Measurements from ENCODE around the gene ARMC6. TPM values are rescaled to one million over a fixed set of nuclear protein-coding genes. Genes with fewer than 3 reads are reported as not detected.

Gene ARMC6
- total RNA-seq, 4 donors from 2014 or later: 28.3 to 32.0 (median 28.7) TPM

DNA sequence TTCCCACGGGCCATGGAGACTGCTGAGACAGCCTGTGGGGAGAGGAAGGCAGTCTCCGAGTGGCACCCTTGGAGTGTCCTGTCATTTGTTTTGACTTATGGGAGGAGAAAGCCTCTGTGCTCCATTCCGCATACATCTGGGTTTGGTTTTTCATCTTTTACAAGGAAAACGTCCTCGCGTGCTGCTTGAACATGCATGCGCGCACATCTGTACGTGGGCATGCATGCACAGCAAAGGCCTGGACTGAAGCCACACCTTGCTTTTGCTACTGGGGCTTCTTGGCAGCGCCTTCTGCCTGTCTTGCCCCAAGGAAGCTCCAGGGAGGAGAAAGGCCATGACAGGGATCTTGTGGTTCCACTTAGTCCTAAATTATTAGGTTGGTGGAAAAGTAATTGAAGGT, 44.1 kb upstream of the ARMC6 start:
- Histone ChIP-seq H3K27me3 (peaks cover 0 to 28% (median 0%) of the 10 kb centered on the region in 4 donors), H3K36me3 (peaks cover 0 to 42% (median 14%) of the 10 kb centered on the region in 3 donors), H3K27ac (no peak overlapping the region), H3K4me1 (peaks cover 0 to 38% (median 6%) of the 10 kb centered on the region in 3 donors), H3K4me3 (no peak overlapping the region), H3K9me3 (no peaks in the 10 kb centered on the region)
- TF ChIP-seq, protein P1, sequence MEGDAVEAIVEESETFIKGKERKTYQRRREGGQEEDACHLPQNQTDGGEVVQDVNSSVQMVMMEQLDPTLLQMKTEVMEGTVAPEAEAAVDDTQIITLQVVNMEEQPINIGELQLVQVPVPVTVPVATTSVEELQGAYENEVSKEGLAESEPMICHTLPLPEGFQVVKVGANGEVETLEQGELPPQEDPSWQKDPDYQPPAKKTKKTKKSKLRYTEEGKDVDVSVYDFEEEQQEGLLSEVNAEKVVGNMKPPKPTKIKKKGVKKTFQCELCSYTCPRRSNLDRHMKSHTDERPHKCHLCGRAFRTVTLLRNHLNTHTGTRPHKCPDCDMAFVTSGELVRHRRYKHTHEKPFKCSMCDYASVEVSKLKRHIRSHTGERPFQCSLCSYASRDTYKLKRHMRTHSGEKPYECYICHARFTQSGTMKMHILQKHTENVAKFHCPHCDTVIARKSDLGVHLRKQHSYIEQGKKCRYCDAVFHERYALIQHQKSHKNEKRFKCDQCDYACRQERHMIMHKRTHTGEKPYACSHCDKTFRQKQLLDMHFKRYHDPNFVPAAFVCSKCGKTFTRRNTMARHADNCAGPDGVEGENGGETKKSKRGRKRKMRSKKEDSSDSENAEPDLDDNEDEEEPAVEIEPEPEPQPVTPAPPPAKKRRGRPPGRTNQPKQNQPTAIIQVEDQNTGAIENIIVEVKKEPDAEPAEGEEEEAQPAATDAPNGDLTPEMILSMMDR (IDR thresholded peaks at IDR 0.05): no peak
- no peak for TF ChIP-seq POLR2A (IDR thresholded peaks at IDR 0.05)
- intact Hi-C loops (cut with DNase I): no loop called here
- WGBS, 2 donors: 53 to 66% methylated on average over 7 to 9 of the region's 10 CpGs
- DNase-seq: no peak

DNA sequence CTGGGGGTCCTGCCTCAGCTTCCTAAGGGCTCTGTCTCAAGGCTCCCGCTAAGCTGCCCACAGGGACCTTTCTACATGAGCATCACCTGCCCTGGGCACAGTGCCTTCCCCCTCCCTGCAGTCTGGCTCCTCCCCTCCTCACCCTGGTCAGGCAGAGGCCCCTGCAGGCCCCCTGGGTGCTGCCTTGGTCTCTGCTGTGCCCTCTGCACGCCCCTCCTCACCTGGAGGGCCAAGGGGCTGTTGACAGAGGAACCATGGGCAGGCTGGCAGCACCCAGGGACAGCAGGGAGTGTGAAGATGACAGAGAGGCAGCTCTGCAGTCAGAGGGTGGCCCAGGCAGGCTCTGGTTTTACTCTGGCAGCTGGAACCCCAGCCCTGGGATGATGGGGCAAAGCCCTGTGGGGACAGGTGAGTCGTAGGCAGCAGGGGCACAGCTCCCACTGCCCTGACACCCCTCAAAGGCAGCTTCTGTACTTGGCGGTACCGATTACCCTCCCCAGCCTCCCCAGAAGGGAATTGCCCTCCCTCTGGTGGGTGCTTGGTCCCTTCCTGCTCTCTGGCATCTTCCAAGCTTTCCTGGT, 43.2 kb upstream of the ARMC6 start:
- TF ChIP-seq, protein P1 (IDR thresholded peaks at IDR 0.05): no peak
- TF ChIP-seq POLR2A (IDR thresholded peaks at IDR 0.05): no peak
- no peaks in the 10 kb centered on the region for H3K9me3 ChIP-seq
- WGBS, 2 donors: 63% methylated on average over 2 of the region's 5 CpGs; no CpG with 5 or more reads in 1 of the 2 donors
- DNase-seq: no peak
- no peak overlapping the region for H3K4me3 ChIP-seq
- peaks cover 0 to 19% (median 0%) of the 10 kb centered on the region in 4 donors for H3K27me3 ChIP-seq
- H3K4me1 ChIP-seq: peaks cover 0 to 30% (median 3%) of the 10 kb centered on the region in 3 donors
- peaks cover 0 to 51% (median 17%) of the 10 kb centered on the region in 3 donors for H3K36me3 ChIP-seq
- intact Hi-C loops (cut with DNase I): no loop called here
- no peak overlapping the region for H3K27ac ChIP-seq

DNA sequence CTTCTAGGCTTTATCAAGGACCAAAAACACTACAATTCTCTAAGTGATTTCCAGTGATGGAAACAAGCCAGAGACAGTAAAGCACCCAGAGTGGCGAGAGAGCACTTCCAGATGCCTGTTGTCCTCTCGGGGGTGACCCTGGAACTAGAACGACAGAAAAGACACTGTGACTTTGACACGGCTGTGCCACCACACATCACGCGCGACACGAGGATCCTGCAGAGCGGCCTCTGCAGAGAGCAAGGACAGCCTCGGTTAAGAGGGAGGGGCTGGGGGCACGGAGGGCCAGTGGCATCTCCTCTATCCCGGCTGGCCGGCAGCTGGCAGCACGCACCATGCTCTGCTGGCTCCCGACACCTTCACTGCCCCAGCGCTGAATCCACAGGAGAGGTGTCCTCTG, 42.4 kb upstream of the ARMC6 start:
- peaks cover 0 to 59% (median 17%) of the 10 kb centered on the region in 3 donors for H3K36me3 ChIP-seq
- H3K27me3 ChIP-seq: peaks cover 0 to 18% (median 0%) of the 10 kb centered on the region in 4 donors
- H3K9me3 ChIP-seq: no peaks in the 10 kb centered on the region
- no peak overlapping the region for H3K4me3 ChIP-seq
- H3K27ac ChIP-seq: no peak overlapping the region
- DNase-seq: no peak
- peaks cover 0 to 28% (median 0%) of the 10 kb centered on the region in 3 donors for H3K4me1 ChIP-seq
- TF ChIP-seq, protein P1 (IDR thresholded peaks at IDR 0.05): no peak
- TF ChIP-seq POLR2A (IDR thresholded peaks at IDR 0.05): no peak
- 89% methylated on average over 11 to 13 of the region's 16 CpGs for WGBS, 2 donors
- intact Hi-C loops (cut with DNase I): no loop called here

DNA sequence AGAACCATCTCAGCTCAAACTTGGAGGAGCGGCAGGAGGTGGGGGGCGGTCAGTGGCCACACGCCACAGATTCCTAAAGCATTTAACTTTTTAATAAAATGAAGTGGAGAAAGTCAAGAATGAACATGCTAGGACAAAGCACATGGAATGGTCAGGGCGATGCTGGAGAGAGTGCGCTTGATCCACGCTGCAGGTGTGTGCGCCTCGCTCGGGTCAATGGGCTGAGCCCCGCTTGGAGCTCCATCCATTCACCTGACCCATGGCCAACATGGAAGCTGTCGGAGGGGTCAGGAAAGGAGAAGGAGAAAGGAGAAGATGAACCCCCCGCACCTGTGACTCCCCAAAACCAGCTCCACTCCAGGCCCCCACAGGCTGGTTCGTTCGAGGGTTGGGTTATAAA, 41.9 kb upstream of the ARMC6 start:
- DNase-seq: no peak
- intact Hi-C loops (cut with DNase I): no loop called here
- Histone ChIP-seq H3K9me3 (no peaks in the 10 kb centered on the region), H3K27me3 (peaks cover 0 to 15% (median 0%) of the 10 kb centered on the region in 4 donors), H3K4me1 (peaks cover 0 to 27% (median 0%) of the 10 kb centered on the region in 3 donors), H3K4me3 (no peak overlapping the region), H3K36me3 (peaks cover 0 to 62% (median 17%) of the 10 kb centered on the region in 3 donors), H3K27ac (no peak overlapping the region)
- 92 to 96% methylated on average over 14 of the region's 14 CpGs for WGBS, 2 donors
- TF ChIP-seq, protein P1 (IDR thresholded peaks at IDR 0.05): no peak
- no peak for TF ChIP-seq POLR2A (IDR thresholded peaks at IDR 0.05)

DNA sequence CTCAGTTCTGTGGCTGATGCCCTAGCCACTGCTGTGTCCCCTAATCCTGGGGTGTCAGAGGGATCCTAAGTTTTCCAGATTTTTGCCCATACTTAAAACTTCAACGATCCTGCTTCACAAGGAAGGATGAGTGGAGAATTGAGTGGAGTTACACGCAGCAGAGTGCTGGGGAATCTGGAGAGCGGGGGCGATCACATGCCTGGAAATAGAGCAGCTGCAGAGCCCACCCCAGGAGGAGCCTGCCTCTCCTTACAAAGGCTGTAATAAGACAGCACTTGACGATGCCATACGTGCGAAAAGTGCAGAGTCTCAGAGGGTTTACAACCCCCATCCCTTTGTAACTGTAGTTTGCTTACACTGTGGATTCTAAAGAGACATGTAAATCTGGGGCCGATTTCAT, 40.7 kb upstream of the ARMC6 start:
- peaks cover 0 to 20% (median 0%) of the 10 kb centered on the region in 3 donors for H3K4me1 ChIP-seq
- H3K9me3 ChIP-seq: no peaks in the 10 kb centered on the region
- H3K27ac ChIP-seq: no peak overlapping the region
- no peak for DNase-seq
- WGBS, 2 donors: 83 to 90% methylated on average over 8 of the region's 8 CpGs
- intact Hi-C loops (cut with DNase I): no loop called here
- H3K4me3 ChIP-seq: no peak overlapping the region
- TF ChIP-seq POLR2A (IDR thresholded peaks at IDR 0.05): no peak
- H3K36me3 ChIP-seq: peaks cover 0 to 73% (median 17%) of the 10 kb centered on the region in 3 donors
- peaks cover 0 to 7% (median 0%) of the 10 kb centered on the region in 4 donors for H3K27me3 ChIP-seq
